GM13977 (cell line): ENCODE results near the gene LDLRAP1.

Experiments used
- DNase-seq: peaks from one replicate; pipeline ENCODE4 v3.0.0; 2012; ENCODE audit warnings: low spot score
- in situ Hi-C: fragments of 300-500 bp; cut with MboI; formaldehyde crosslinking; loops from one replicate; pipeline ENCODE4 v1.12.0; 2022; ENCODE audit warnings: low sequenced_read_pairs, low pct_unique_long_range_greater_than_20kb, mixed read lengths, inconsistent platforms; ENCODE audit not compliant: unreplicated experiment
- TF ChIP-seq, protein P1 (sequence below): IDR thresholded peaks from 2 replicates; pipeline ENCODE4 v1.5.1; 2012; ENCODE audit warnings: mild to moderate bottlenecking, control low read depth; ENCODE audit not compliant: insufficient read depth; ENCODE audit errors: extremely low read depth, missing control alignments

The LDLRAP1 gene

DNA sequence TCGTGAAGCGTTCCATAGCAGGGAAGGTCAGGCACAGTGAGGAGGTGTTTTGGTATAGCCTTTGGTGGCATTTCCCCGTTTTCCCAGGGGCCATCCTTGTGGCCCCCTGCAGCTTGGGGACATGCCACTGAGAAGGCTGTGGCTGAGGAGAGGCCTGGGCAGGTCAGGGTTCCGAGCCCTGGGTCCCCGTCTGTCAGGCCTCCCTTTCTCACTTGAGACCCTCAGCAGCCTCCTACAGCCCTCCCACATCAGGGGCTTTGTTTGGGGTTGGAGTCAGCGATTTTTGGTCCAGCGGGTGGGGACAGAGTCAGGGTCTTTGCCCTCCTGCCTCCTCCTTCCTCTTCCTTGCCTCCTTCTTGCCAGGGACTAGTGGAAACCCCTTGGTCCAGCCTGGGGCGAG lies 22.2 kb downstream of the LDLRAP1 start:
- in situ Hi-C loops = no loop called here
- DNase-seq = no peak
- TF ChIP-seq, protein P1, sequence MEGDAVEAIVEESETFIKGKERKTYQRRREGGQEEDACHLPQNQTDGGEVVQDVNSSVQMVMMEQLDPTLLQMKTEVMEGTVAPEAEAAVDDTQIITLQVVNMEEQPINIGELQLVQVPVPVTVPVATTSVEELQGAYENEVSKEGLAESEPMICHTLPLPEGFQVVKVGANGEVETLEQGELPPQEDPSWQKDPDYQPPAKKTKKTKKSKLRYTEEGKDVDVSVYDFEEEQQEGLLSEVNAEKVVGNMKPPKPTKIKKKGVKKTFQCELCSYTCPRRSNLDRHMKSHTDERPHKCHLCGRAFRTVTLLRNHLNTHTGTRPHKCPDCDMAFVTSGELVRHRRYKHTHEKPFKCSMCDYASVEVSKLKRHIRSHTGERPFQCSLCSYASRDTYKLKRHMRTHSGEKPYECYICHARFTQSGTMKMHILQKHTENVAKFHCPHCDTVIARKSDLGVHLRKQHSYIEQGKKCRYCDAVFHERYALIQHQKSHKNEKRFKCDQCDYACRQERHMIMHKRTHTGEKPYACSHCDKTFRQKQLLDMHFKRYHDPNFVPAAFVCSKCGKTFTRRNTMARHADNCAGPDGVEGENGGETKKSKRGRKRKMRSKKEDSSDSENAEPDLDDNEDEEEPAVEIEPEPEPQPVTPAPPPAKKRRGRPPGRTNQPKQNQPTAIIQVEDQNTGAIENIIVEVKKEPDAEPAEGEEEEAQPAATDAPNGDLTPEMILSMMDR = no peak

DNA sequence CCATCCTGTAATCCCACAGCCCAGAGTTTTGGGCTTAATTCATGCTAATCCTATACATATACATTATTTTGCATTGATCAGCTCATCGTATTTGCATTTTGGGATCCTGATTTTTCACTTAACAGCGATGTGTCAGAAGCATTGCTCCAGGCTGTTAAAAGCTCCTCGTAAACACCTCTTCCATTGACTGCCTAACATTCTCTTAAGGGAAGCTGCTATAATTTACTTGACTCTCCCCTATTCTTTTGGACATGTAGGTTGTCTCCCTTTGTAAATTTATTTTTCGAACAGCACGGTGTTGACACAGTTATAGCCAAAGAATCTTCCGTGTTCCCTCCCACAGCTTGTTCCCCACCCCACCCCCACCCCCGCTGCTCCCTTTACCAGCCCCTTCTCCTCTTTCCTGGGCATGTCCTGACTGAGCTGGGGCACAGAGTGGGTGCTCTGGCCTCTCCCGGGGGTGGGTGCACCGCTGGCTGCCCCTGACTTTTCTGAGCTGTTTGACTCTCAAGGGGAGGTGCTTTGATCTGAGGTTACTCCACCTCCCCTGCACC lies 22.8 kb downstream of the LDLRAP1 start:
- in situ Hi-C loops = no loop called here
- TF ChIP-seq, protein P1 = no peak
- DNase-seq = no peak

DNA sequence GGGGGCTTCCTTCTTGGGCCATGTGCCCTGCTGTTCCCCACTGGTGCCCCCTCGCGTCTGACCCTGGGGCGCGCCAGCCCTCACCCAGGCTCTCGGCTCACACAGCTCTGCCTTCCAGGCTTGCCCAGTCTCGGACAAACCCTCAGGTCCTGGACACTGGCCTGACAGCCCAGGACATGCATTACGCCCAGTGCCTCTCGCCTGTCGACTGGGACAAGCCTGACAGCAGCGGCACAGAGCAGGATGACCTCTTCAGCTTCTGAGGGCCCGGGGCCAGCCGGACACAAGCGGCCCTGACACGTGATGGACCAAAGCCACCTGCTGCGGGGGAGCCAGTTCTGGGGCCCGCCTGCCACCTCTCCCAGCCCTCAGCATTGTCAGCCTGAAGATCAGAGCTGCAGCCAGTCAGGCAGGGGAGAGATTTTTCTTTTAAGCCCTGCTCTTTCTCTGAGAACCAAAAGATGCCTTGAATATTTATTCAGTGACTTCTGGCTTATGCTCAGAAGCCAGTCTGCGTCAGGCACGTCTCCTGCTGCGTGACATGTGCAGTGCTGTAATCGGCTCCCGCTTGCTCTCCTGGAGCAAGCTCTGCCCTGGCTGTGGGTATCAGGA lies 23.4 kb downstream of the LDLRAP1 start:
- TF ChIP-seq, protein P1 = peak; percentile 3
- in situ Hi-C loops = no loop called here
- no peak for DNase-seq

DNA sequence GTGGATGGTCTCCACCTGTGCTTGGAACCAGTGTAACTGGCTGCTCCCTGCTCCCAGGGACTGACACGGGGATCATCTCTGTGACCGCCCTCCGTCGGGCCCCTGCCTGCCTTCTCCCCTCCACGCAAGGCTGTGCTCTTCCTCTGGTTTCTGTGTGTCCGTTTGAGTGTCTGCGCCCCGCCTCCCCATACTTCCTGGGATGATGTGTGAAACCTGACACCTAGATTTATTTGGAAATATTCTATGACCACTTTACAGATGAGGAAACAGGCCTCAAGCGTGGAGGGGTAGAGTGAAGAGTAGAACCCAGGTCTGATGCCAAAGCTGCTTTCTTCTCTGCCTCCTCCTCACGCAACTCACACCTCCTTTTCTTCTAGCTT lies 24.3 kb downstream of the LDLRAP1 start:
- in situ Hi-C loops = no loop called here
- no peak for DNase-seq
- TF ChIP-seq, protein P1 = no peak

DNA sequence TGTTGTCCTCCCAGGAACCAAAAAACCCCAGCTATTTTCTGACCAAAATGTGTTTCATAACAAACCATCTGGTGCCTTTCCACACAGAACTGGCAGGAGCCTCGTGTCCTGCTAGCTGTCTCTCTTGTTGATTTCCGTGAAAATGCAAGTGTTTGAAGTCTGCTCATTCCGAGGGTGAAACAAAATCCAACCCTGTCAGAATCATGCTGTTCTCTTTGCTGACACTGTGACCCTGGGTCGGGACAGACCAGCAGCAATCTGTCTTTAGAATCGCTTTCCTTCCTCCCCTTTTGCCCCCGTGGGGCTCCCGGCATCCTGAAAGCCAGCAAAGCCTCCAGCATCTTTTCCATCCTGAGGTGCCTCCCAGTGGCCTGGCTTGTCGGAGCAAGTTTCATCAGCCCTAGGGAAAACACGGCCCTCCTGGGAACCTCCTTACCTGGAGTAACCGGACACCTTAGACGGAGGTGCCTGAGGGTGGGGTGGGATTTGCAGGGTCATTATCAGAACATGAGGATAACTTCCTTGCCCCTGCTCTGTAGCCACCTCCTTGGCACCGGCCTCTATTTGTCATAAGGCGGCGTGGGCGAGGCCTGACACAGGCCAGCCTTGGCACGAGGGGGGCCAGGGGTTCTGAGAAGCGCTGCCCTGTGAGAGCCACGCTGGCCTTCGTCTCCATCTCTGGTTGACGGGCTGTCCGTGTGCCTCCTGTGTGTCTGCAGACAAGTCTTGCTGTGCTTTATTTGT lies 24.9 kb downstream of the LDLRAP1 start:
- TF ChIP-seq, protein P1 = no peak
- in situ Hi-C loops = no loop called here
- no peak for DNase-seq

DNA sequence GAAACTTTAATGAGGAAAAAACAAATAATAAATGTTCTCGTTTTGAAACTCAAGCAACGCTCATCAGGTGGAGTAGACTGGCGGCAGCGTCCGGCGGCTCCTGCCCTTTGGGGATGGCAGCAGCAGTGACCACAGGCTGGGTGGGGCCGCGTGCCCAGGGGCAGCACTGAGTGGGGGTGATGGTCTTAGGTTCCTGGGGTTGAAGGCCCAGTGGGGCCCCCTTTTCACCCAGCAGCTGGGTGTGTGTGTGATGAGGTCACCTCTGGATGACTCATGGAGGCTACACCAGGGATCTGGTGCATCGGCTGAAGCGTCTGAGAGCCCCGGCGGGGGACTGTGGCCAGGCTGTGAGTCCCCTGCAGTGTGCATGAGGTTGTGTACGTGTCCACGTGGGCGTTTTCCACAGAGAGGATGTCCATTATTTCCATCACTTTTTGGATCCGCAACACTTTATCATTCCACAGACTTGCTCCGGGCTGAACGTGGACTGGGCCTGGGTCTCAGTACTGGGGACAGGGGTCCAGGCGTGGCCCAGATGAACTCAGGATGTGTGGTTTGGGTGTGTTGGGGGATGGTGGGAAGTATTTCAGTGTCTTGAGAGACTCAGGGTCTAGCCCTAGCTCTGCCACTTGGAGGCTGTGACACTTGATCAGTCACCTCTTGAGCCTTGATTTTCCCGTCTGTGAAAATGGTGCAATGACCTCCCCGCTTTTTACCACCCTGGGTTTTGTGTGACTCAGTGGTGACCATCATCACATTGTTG lies 25.6 kb downstream of the LDLRAP1 start:
- TF ChIP-seq, protein P1 = no peak
- in situ Hi-C loops = no loop called here
- no peak for DNase-seq
